Gastrocnemius medialis (tissue), 4 donors: ENCODE measurements around the gene BCL2L12. TPM values are rescaled to one million over a fixed set of nuclear protein-coding genes. Genes with fewer than 3 reads are reported as not detected.

Source experiments
- ATAC-seq, 2 donors: fragments of 150-250 bp; one replicate each; pipeline ENCODE4 v1.9.1; 2016
- DNase-seq, 2 donors: peaks; one replicate each; pipeline ENCODE4 v3.0.0-alpha.2; 2019
- H3K27ac ChIP-seq, 4 donors: fragments of 200-600 bp; sonication (generic); 1 replicate in 1 of 4; 2 replicates in 3 of 4; pipeline ENCODE4 v1.5.1; 2016 to 2018; ENCODE audit warnings: mild to moderate bottlenecking in 2 of 4, moderate library complexity in 1 of 4
- H3K27me3 ChIP-seq, 3 donors: fragments of 200-600 bp; sonication (generic) in 2 of 3; 1 replicate in 1 of 3; 2 replicates in 2 of 3; pipeline versions ENCODE4 v1.5.1 to v1.6.0; 2016 to 2019; ENCODE audit warnings: mild to moderate bottlenecking in 1 of 3, moderate library complexity in 1 of 3
- H3K36me3 ChIP-seq, 2 donors: fragments of 200-600 bp; sonication (generic) in 1 of 2; one replicate each; pipeline ENCODE4 v1.5.1; 2017 to 2018
- H3K4me1 ChIP-seq, 2 donors: fragments of 200-600 bp; sonication (generic) in 1 of 2; one replicate each; pipeline ENCODE4 v1.5.1; 2016 to 2017; ENCODE audit warnings: mild to moderate bottlenecking in 2 of 2
- H3K4me3 ChIP-seq, 4 donors: fragments of 200-600 bp; sonication (generic) in 3 of 4; 1 replicate in 1 of 4; 2 replicates in 3 of 4; pipeline ENCODE4 v1.5.1; 2016 to 2019; ENCODE audit warnings: mild to moderate bottlenecking in 2 of 4
- H3K9me3 ChIP-seq, 3 donors: fragments of 200-600 bp; sonication (generic) in 2 of 3; 1 replicate in 1 of 3; 2 replicates in 2 of 3; pipeline ENCODE4 v1.5.1; 2016 to 2019
- CTCF ChIP-seq, 5 experiments: fragments of 450-650 bp in 3 of 5; fragments of 200-600 bp in 2 of 5; sonication (generic) in 2 of 5; IDR thresholded peaks in 4 of 5; conservative IDR thresholded peaks in 1 of 5; 1 replicate in 4 of 5; 2 replicates in 1 of 5; pipeline ENCODE4 v1.5.1; 2016 to 2019; ENCODE audit warnings: antibody characterized with exemption in 5 of 5, mild to moderate bottlenecking in 3 of 5, moderate library complexity in 3 of 5
- POLR2A ChIP-seq, 2 donors: fragments of 450-650 bp; IDR thresholded peaks; one replicate each; pipeline ENCODE4 v1.6.1; 2017; ENCODE audit warnings: antibody characterized with exemption in 2 of 2, mild to moderate bottlenecking in 2 of 2, moderate library complexity in 2 of 2
- in situ Hi-C, 4 donors: fragments of 200-750 bp; cut with MboI; loops; one replicate each; pipeline versions ENCODE4 v1.15.0 to v1.8.0; 2017; ENCODE audit warnings: low sequenced_read_pairs in 4 of 4
- intact Hi-C: fragments of 100-400 bp; cut with DNase I; formaldehyde crosslinking; loops from one replicate; pipeline ENCODE4 v1.15.1; 2023; ENCODE audit warnings: low total_unique reads
- total RNA-seq, 4 donors: library from RNA; depleted of rRNA; stranded (reverse); fragments of >200 nt; gene quantifications; one replicate each; pipeline versions ENCODE4 v1.1.0 to v1.2.3, GENCODE V29; 2016

The BCL2L12 gene
- total RNA-seq, 4 donors from 2014 or later = 10.7 to 12.9 (median 11.8) TPM

- DNase-seq (no peak), ATAC-seq (no peak)
- intact Hi-C loops = no loop called here
- Histone ChIP-seq H3K4me3 (peak overlapping the region in 3 of 4 donors; percentile 50 to 59 (median 57)), H3K4me1 (peaks cover 10 to 14% of the 10 kb centered on the region in 2 donors), H3K9me3 (no peaks in the 10 kb centered on the region), H3K36me3 (peaks cover 0 to 34% of the 10 kb centered on the region in 2 donors), H3K27me3 (peaks cover 3 to 17% (median 13%) of the 10 kb centered on the region in 3 donors), H3K27ac (peak overlapping the region in 3 of 4 donors; percentile 54 to 72 (median 58))
- TF ChIP-seq CTCF (IDR thresholded peaks at IDR 0.05 in 4 of 5, conservative IDR thresholded peaks at IDR 0.05 in 1 of 5) (no peak), POLR2A (IDR thresholded peaks at IDR 0.05) (no peak)
- in situ Hi-C loops = no loop called here
Observed at GRCh38 chr19:49688531-49689132, 22.9 kb downstream of the BCL2L12 start.

- in situ Hi-C loops = no loop called here
- Histone ChIP-seq H3K27ac (peak within 1 kb of the TSS in 3 of 4 donors; percentile 54 to 72 (median 68)), H3K36me3 (peaks cover 0 to 26% of the 10 kb centered on the region in 2 donors), H3K9me3 (no peaks in the 10 kb centered on the region), H3K4me3 (peak within 1 kb of the TSS; percentile 50 to 59 (median 54)), H3K27me3 (peaks cover 3 to 17% (median 13%) of the 10 kb centered on the region in 3 donors), H3K4me1 (peaks cover 10 to 14% of the 10 kb centered on the region in 2 donors)
- peak in 1 of 2 donors; percentile 35 for DNase-seq
- intact Hi-C loops = no loop called here
- ATAC-seq = peak in 1 of 2 donors; percentile 53
- no peak for TF ChIP-seq POLR2A (IDR thresholded peaks at IDR 0.05)
- peak; percentile 14 to 64 (median 45) for TF ChIP-seq CTCF (IDR thresholded peaks at IDR 0.05 in 4 of 5, conservative IDR thresholded peaks at IDR 0.05 in 1 of 5)
Observed at GRCh38 chr19:49689133-49690078, 23.7 kb downstream of the BCL2L12 start, which contains the start of gene ADM5. ADM5 (plus strand) TSS chr19:49689594; CDS start chr19:49689838, 244 bp downstream.

- H3K27me3 ChIP-seq = peaks cover 3 to 17% (median 13%) of the 10 kb centered on the region in 3 donors
- H3K9me3 ChIP-seq = no peaks in the 10 kb centered on the region
- peak overlapping the region in 3 of 4 donors; percentile 54 to 72 (median 68) for H3K27ac ChIP-seq
- in situ Hi-C loops (no loop called here), intact Hi-C loops (no loop called here)
- ATAC-seq = peak; percentile 26 to 32
- peaks cover 10 to 14% of the 10 kb centered on the region in 2 donors for H3K4me1 ChIP-seq
- DNase-seq = no peak
- TF ChIP-seq POLR2A (IDR thresholded peaks at IDR 0.05) = no peak
- no peak for TF ChIP-seq CTCF (IDR thresholded peaks at IDR 0.05 in 4 of 5, conservative IDR thresholded peaks at IDR 0.05 in 1 of 5)
- H3K36me3 ChIP-seq = peaks cover 0 to 19% of the 10 kb centered on the region in 2 donors
- H3K4me3 ChIP-seq = peak overlapping the region; percentile 50 to 59 (median 54)
Observed at GRCh38 chr19:49690079-49690655, 24.4 kb downstream of the BCL2L12 start.

- Histone ChIP-seq H3K4me3 (peak within 1 kb of the TSS; percentile 50 to 59 (median 54)), H3K4me1 (peaks cover 10 to 14% of the 10 kb centered on the region in 2 donors), H3K36me3 (peaks cover 0 to 13% of the 10 kb centered on the region in 2 donors), H3K27ac (peak within 1 kb of the TSS; percentile 8 to 72 (median 61)), H3K9me3 (no peaks in the 10 kb centered on the region), H3K27me3 (peaks cover 3 to 17% (median 13%) of the 10 kb centered on the region in 3 donors)
- ATAC-seq (peak; percentile 55 to 68), DNase-seq (peak; percentile 49 to 55)
- in situ Hi-C loops = no loop called here
- intact Hi-C loops = no loop called here
- no peak for TF ChIP-seq CTCF (IDR thresholded peaks at IDR 0.05 in 4 of 5, conservative IDR thresholded peaks at IDR 0.05 in 1 of 5)
- TF ChIP-seq POLR2A (IDR thresholded peaks at IDR 0.05) = peak in 1 of 2 donors; percentile 64
Observed at GRCh38 chr19:49690656-49691242, 25.0 kb downstream of the BCL2L12 start, which contains the start of gene CPT1C. CPT1C (plus strand) TSS chr19:49691116; CDS start chr19:49692253, 1,137 bp downstream.
